GM21515 (cell line): Measurements from ENCODE around the gene GOLGA8T.
"Not testable (repeated sequence)": the region's sequence is repeated elsewhere in the genome, so short reads cannot be mapped to it uniquely, and the experiment has no call there.

Source experiments
- ATAC-seq: cut with Tn5 transposase; IDR thresholded peaks from one replicate; pipeline ENCODE4 v1.9.1; 2021; ENCODE audit not compliant: unreplicated experiment

GOLGA8T gene

GRCh38 chr15:30191143-30191542 is 56.3 kb downstream of the GOLGA8T start:
- ATAC-seq: not testable (repeated sequence)

GRCh38 chr15:30191639-30192038 is 56.8 kb downstream of the GOLGA8T start:
- not testable (repeated sequence) for ATAC-seq

- ATAC-seq: not testable (repeated sequence)
Measured at GRCh38 chr15:30192119-30192745, 57.4 kb downstream of the GOLGA8T start.

- ATAC-seq: not testable (repeated sequence)
Measured at GRCh38 chr15:30192892-30193291, 58.0 kb downstream of the GOLGA8T start.
